ENCODE measurements around the gene FGD5.

FGD5 gene

GRCh38 chr3:14818804-14819500, at the start of gene FGD5:
TSS of gene FGD5 (plus strand) at chr3:14818962. CDS start at chr3:14819072, 110 bp downstream.
- no peak for DNase-seq

- DNase-seq = no peak
Observed at GRCh38 chr3:14769544-14770325, 49.0 kb upstream of the FGD5 start.

GRCh38 chr3:14770591-14770990, 48.2 kb upstream of the FGD5 start:
- DNase-seq = no peak

- DNase-seq = no peak
Observed at GRCh38 chr3:14771593-14772497, 46.9 kb upstream of the FGD5 start.

GRCh38 chr3:14772533-14773138, 46.1 kb upstream of the FGD5 start:
- DNase-seq = no peak

- DNase-seq = no peak
Observed at GRCh38 chr3:14773281-14773680, 45.5 kb upstream of the FGD5 start.

GRCh38 chr3:14773691-14774128, 45.1 kb upstream of the FGD5 start:
- DNase-seq = no peak

- DNase-seq = no peak
Observed at GRCh38 chr3:14774431-14774830, 44.3 kb upstream of the FGD5 start.

GRCh38 chr3:14775011-14775410, 43.8 kb upstream of the FGD5 start:
- no peak for DNase-seq

GRCh38 chr3:14775563-14775962, 43.2 kb upstream of the FGD5 start:
- DNase-seq = no peak

- no peak for DNase-seq
Observed at GRCh38 chr3:14779069-14779685, 39.6 kb upstream of the FGD5 start.

GRCh38 chr3:14780927-14781507, 37.7 kb upstream of the FGD5 start:
- DNase-seq = no peak

GRCh38 chr3:14783480-14784086, 35.2 kb upstream of the FGD5 start:
- DNase-seq = no peak

GRCh38 chr3:14784087-14784681, 34.6 kb upstream of the FGD5 start:
- DNase-seq = no peak

GRCh38 chr3:14785207-14786155, 33.3 kb upstream of the FGD5 start:
- no peak for DNase-seq

- DNase-seq = no peak
Observed at GRCh38 chr3:14786369-14786768, 32.4 kb upstream of the FGD5 start.

- DNase-seq = no peak
Observed at GRCh38 chr3:14787630-14788029, 31.1 kb upstream of the FGD5 start.

- no peak for DNase-seq
Observed at GRCh38 chr3:14788644-14789043, 30.1 kb upstream of the FGD5 start.

GRCh38 chr3:14789221-14789620, 29.5 kb upstream of the FGD5 start:
- no peak for DNase-seq
